Fibroblast of skin of scalp (primary cell): ENCODE data around the gene FLNB.

Source experiments
- DNase-seq: peaks from one replicate; pipeline ENCODE4 v3.0.0-alpha.2; 2013

The FLNB gene

DNA sequence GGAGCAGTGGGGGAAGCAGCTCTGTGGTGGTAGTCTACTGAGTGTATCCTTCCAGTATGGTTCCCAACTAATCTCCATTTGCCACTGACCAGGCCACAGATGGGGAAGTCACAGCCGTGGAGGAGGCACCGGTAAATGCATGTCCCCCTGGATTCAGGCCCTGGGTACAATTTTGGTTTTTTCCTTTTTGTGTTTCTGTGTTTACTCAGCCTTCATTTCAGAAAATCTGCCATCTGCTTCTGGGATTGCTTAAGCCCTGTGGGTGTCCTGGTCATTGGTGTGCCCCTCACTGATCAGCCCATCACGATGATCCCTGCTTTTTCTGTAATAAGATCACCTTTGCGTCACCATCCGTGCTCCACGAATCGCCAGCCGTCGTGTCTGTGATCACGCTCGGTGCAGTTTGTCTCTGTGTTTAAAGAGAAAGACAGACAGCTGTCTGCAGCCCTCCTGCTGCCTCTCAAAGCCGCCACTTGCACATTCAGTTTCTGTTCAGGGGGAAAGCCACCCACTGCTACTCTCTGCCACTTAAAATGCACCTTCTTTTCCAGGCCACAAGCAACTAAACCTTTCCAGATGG, 133.6 kb downstream of the FLNB start:
- no peak for DNase-seq

DNA sequence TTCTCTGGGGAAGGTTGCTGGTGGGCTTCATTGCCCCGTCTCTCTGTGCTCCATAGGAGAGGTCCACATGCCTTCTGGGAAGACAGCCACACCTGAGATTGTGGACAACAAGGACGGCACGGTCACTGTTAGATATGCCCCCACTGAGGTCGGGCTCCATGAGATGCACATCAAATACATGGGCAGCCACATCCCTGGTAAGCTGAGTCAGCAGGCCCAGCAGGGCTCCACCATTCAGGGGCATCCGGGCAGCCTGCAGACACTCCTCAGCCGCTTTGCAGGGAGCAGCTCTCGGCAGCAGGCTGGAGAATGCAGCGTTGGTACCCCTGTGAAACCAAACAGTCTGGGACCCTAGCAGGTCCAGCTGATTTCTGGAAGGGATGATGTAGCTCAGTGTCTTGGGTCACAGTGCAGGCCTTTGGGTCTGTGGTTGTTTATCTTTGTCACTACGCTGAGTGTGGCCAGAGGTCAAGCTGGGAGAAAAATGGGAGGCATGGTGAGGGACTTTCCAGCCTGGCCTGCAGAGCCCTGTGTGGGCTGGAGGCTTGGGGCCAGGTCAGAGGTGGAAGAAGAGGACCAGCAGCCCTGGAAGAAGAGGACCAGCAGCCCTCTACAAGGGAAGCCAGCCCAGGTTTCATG, 135.3 kb downstream of the FLNB start:
- no peak for DNase-seq

- DNase-seq, result no peak
These were observed 136.5 kb downstream of the FLNB start for GRCh38 chr3:58144478-58145325.

DNA sequence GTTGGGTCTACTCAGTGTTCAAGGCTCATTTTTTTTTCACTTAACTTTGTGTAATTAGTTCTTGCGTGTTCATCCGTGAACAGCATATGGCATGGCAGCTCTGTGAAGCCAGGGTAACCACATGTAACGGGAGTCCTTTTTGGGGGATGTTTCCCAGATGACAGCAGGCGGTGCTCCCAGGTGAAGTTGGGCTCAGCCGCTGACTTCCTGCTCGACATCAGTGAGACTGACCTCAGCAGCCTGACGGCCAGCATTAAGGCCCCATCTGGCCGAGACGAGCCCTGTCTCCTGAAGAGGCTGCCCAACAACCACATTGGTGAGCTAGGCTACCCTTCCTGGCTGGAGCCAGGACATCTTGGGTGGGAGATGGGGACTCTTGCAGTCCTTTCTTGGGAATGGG, 139.8 kb downstream of the FLNB start:
- DNase-seq, result no peak

DNA sequence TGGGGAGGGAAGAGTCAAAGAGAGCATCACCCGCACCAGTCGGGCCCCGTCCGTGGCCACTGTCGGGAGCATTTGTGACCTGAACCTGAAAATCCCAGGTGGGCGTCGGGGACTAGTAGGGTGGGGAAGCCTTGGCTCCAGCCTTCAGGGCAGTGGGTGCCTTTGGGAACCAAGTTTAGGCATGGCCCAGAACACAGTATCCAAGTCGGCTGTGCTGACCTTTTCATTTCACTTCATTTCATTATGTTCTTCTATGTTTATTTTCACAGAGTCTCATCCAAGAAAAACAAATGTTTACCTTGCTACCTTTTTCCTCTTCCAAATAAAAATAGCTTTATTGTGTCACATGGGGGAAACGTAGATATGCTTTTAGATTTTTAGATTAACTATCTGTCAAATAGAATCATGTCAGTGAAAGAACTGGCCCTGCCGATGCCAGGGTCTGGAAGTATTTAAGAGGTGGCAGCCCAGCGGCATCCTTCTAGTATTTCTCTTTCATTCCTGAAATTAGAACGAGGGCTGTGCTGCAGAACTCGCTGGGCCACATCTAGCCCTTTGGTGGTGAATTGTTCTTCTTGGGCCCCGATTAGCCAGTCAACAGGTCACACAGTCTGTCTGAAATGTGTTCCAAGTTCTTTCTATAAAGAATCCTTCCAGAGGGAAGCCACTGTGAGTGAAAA, 142.0 kb downstream of the FLNB start:
- no peak for DNase-seq

DNA sequence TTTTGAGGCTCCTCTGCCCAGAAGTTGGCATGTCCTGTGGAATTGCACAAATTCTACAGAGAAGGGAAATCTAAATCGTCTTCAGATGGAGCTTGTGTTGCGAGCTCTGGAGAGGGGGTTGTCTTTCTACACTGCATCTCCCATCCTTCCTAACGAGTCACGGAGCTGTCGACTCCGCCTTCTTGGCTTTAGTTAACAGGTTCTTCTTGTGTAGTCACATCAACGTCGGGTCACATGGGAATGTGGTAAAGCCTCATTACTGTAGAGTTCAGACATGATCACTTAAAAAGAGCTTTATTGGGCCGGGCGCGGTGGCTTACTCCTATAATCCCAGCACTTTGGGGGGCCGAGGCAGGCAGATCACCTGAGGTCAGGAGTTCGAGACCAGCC, 142.6 kb downstream of the FLNB start:
- DNase-seq, result peak; percentile 44

DNA sequence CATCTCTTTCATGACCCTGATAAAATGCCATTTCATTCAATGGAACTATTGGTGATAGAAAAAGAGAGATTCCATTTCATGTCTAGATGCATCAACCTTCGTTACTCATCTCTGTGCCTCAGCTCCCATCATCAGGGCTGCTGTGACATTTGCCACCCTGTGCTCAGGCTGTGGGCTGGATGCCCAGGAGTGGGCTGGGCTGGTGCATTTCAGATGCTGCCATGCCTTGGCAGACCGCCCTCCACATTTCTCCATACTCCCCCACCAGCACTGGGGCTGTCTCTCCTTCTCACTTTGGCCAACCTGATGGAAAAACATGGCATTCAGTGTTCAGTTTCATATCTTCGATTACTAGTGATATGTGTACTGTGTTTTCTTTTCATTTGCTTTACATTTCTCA, 143.4 kb downstream of the FLNB start:
- DNase-seq, result no peak

DNA sequence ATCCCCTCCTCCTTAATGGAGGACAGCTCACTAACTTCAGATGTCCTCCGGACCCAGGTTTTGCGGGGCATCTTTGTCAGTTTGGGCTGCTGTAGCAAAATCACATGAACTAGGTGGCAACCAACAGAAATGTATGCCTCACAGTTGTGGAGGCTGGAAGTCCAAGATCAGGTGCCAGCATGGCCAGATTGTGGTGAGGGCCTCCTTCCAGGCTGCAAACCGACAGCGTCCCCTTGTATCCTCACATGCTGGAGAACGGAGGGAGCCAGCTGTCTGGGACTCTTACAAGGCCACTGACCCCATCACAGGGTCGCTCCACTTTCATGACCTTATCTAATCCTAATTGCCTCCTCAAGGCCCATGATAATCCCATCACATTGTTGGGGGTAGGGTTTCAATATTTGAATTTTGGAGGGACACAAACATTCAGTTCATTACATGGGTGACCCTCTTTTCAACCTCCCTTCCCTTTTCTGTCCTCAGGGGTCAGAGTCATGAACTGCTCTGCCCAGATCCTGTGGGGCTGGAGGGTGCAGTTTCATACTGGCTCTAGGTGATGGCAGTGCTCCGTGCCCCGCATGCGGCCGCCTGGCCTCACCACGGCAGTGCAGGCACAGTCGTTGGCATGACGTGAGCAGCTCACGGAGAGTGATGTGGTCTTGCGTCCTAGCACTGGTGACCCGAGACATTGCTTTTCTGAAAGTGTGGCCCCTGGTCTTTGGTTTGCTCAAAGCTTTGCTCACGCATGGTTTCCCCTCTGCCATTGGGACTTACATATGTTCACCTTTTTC, 144.2 kb downstream of the FLNB start:
- DNase-seq, result no peak

- DNase-seq, result no peak
These were observed 145.1 kb downstream of the FLNB start for GRCh38 chr3:58153371-58153770.

DNA sequence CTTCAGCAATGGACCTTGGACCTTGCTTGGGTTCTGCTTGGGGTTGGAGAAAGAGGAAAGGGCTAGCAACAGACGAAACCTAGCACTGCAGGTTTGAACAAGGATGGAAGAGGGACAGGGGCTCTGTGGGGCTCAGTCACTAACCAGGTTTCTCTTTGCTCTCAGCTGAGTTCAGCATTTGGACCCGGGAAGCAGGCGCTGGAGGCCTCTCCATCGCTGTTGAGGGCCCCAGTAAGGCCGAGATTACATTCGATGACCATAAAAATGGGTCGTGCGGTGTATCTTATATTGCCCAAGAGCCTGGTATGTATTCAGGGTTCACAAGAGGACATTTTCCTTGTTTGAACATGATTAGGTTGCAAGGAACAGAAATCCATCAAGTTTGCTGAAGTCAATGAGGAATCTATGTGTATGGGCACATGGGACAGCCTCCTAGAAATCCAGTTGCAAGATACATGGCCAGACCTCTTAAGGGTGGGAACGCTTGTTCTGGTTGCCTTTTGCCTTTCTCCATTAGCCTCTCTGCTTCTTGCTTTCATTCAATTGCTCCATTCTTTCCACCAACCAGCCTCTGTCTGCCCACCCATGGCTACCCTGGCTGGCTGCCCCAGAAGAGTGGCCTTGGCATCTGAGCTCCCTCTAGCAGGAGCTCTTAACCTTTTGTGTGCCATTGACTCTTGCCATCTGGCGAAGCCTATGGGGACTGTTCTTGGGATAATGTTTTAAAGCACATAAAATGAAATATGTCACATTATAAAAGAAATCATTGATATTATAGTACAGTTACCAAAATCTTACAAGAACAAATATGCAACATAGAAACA, 146.6 kb downstream of the FLNB start:
- DNase-seq, result no peak

- DNase-seq, result no peak
These were observed 147.6 kb downstream of the FLNB start for GRCh38 chr3:58155838-58156237.

- DNase-seq, result no peak
These were observed 149.5 kb downstream of the FLNB start for GRCh38 chr3:58157700-58158099.

DNA sequence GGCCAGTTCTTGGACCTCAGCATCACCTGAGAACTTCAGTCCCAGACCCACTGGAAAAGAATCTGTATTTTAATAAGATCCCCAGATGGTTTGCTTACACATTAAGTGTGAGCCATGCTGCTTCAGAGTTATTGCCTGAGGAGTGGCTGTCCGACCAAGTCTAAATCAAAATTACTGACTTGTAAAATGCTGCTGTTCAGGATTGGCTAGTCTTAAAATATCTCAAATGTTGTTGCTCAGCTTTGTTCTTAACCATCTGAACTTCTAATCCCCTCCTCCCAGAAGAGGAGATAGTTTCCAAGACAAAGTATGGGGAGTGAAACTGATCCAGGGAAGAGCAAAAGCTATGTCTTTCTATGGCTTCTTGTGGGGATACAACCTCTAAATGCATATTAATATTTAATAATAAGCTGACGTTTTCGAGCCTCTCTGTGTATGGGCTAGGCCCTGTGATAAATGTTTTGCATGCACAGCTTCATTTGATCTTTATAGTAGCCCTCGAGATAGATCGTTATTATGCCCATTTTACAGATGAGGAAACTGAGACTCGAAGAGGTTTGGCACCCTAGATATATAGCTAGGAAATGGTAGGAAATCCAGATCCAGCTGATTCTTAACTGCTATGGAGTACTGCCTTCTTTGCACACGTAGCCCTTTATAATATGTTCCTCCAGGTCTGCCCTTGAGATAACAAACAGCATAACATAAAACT, 150.4 kb downstream of the FLNB start:
- no peak for DNase-seq

GRCh38 chr3:58160399-58160798, 152.2 kb downstream of the FLNB start:
- no peak for DNase-seq

- peak; percentile 92 for DNase-seq
These were observed 153.5 kb downstream of the FLNB start for GRCh38 chr3:58161435-58162398.

DNA sequence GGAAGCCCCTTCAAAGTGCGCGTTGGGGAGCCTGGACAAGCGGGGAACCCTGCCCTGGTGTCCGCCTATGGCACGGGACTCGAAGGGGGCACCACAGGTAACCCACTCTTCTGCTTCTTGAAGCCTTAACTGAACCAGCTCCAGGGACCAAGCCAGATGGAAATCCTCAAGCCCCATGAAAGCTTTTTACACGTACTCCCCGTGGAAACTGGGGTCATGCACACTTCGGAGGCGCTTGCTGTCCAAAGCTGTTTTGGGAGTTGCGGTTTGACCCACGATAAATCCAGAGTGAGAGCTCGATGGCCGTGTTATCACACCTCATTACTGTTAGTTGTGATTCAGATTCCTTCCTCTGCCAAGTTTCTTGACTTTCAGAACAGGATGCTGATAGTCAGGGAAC, 155.0 kb downstream of the FLNB start:
- DNase-seq, result no peak

GRCh38 chr3:58164199-58164879, 156.1 kb downstream of the FLNB start:
- no peak for DNase-seq

DNA sequence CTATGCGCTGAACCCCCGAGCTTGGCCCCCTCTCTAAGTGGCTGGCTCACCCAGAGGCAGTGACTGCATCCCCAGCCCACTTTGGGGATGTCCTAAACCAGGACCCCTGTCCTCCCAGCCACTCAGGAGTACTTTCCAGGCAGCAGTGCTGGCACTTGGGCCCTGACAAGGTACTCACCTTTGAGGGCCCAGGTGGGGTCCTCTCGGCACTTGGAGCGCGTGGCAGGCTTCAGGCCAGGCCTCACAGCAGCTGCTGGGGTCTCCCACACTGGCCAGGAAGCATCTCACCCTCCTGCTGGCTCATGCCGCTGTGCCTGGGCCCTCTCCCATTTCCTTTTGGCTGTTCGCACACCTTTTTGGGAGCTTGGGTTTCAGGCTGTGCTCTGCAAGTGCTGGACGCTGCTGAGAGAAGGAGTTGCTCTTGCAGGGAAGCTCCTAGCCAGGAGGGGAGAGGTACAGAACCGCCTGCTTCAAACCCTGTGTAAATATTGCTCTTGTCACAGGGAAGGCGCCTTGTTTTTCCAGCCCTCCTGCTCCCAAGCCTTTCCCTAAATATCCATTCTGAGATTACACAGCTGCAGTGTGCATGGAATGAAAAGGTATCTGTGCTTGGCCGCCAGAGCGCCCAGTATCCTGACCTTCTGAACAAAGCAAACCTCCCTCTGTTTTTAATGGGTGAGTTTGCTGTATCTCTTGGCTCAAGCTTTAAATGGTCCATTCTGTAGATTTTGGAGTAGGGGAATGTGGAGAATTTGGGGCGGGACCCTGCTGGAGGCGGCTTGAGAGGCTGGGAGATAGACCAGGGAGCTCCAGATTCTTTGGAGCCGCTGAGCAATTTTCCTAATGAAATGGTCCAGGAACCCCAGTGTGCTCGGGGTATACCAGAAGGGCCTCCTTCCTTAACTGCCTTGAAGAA, 156.9 kb downstream of the FLNB start:
- DNase-seq, result peak; percentile 50
